Measurements from ENCODE around the gene USP6NL.
A peak's percentile ranks its signal among the peaks of the same experiment; 100 is the strongest.

- peak; percentile 77 to 85 (median 81) for TF ChIP-seq CTCF (IDR thresholded peaks at IDR 0.05 in 2 of 3, conservative IDR thresholded peaks at IDR 0.05 in 1 of 3; ENCODE audit: borderline replicate concordance in 1 of 3, insufficient read depth in 1 of 3, low read depth in 2 of 3, low read length in 2 of 3)
- TF ChIP-seq REST (IDR thresholded peaks at IDR 0.05; ENCODE audit: low read depth) = no peak
- no peak for TF ChIP-seq EZH2 (IDR thresholded peaks at IDR 0.05)
- TF ChIP-seq MAX (IDR thresholded peaks at IDR 0.05) = no peak
- no peak for TF ChIP-seq ELF1 (IDR thresholded peaks at IDR 0.05; ENCODE audit: borderline replicate concordance, low read depth)
- TF ChIP-seq POLR2AphosphoS5 (IDR thresholded peaks at IDR 0.05; ENCODE audit: low read depth, low read length) = no peak
- no peak for TF ChIP-seq EZH2phosphoT487 (IDR thresholded peaks at IDR 0.05; ENCODE audit: borderline replicate concordance)
- TF ChIP-seq SIN3A (IDR thresholded peaks at IDR 0.05; ENCODE audit: low read depth) = no peak
- TF ChIP-seq EGR1 (IDR thresholded peaks at IDR 0.05; ENCODE audit: low read depth) = no peak
- TF ChIP-seq POLR2A (IDR thresholded peaks at IDR 0.05; ENCODE audit: borderline replicate concordance, extremely low read depth, insufficient read depth, insufficient read length) = no peak
Observed at GRCh38 chr10:11515596-11516430, 95.6 kb downstream of the USP6NL start.
